Parathyroid adenoma (tissue), 2 donors: ENCODE results near the gene HSD17B14.

Experiments
- H2AFZ ChIP-seq: fragments of 300-600 bp; sonication (generic); one replicate; pipeline ENCODE4 v1.7.0; 2017; ENCODE audit warnings: antibody characterized with exemption, mild to moderate bottlenecking
- H3K27ac ChIP-seq: fragments of 300-600 bp; sonication (generic); one replicate; pipeline ENCODE4 v1.7.0; 2017
- H3K27me3 ChIP-seq: fragments of 300-600 bp; sonication (generic); one replicate; pipeline ENCODE4 v1.7.0; 2017; ENCODE audit warnings: low read length; ENCODE audit not compliant: control insufficient read depth, insufficient read depth
- H3K36me3 ChIP-seq: fragments of 300-600 bp; sonication (generic); one replicate; pipeline ENCODE4 v1.7.0; 2017; ENCODE audit warnings: low read length; ENCODE audit not compliant: control insufficient read depth, insufficient read depth
- H3K4me1 ChIP-seq: fragments of 300-600 bp; sonication (generic); one replicate; pipeline ENCODE4 v1.7.0; 2017; ENCODE audit warnings: control low read depth
- H3K4me2 ChIP-seq: fragments of 300-600 bp; sonication (generic); one replicate; pipeline ENCODE4 v1.7.0; 2017; ENCODE audit warnings: low read length
- H3K4me3 ChIP-seq: fragments of 300-600 bp; sonication (generic); one replicate; pipeline ENCODE4 v1.7.0; 2017; ENCODE audit warnings: low read depth, low read length
- H3K79me2 ChIP-seq: fragments of 300-600 bp; sonication (generic); one replicate; pipeline ENCODE4 v1.7.0; 2017; ENCODE audit warnings: control low read depth
- H3K9ac ChIP-seq: fragments of 300-600 bp; sonication (generic); one replicate; pipeline ENCODE4 v1.7.0; 2017; ENCODE audit warnings: mild to moderate bottlenecking
- H3K9me3 ChIP-seq: fragments of 300-600 bp; sonication (generic); one replicate; pipeline ENCODE4 v1.7.0; 2017; ENCODE audit warnings: low read length; ENCODE audit not compliant: control insufficient read depth
- CTCF ChIP-seq: fragments of 300-600 bp; sonication (generic); IDR thresholded peaks from one replicate; pipeline ENCODE4 v1.7.0; 2017; ENCODE audit warnings: antibody characterized with exemption, mild to moderate bottlenecking
- donor health status: primary hyperparathyroidism.

HSD17B14 gene

GRCh38 chr19:48807590-48808308, 28.5 kb downstream of the HSD17B14 start:
- Histone ChIP-seq H3K4me1 (no peaks in the 10 kb centered on the region), H3K27ac (no peak overlapping the region), H3K9me3 (no peaks in the 10 kb centered on the region), H3K4me3 (no peak overlapping the region), H3K9ac (no peak overlapping the region), H3K27me3 (no peaks in the 10 kb centered on the region), H3K36me3 (no peaks in the 10 kb centered on the region), H2AFZ (no peak overlapping the region), H3K4me2 (no peak overlapping the region), H3K79me2 (no peaks in the 10 kb centered on the region)
- no peak for TF ChIP-seq CTCF

GRCh38 chr19:48806818-48807589, 29.3 kb downstream of the HSD17B14 start:
- H2AFZ ChIP-seq = no peak overlapping the region
- no peaks in the 10 kb centered on the region for H3K4me1 ChIP-seq
- H3K9me3 ChIP-seq = no peaks in the 10 kb centered on the region
- no peak for TF ChIP-seq CTCF
- H3K36me3 ChIP-seq = no peaks in the 10 kb centered on the region
- H3K27ac ChIP-seq = peak overlapping the region; percentile 25
- H3K79me2 ChIP-seq = no peaks in the 10 kb centered on the region
- H3K27me3 ChIP-seq = no peaks in the 10 kb centered on the region
- no peak overlapping the region for H3K4me2 ChIP-seq
- no peak overlapping the region for H3K4me3 ChIP-seq
- no peak overlapping the region for H3K9ac ChIP-seq

GRCh38 chr19:48806518-48806817, 29.8 kb downstream of the HSD17B14 start:
- Histone ChIP-seq H3K4me1 (no peaks in the 10 kb centered on the region), H3K79me2 (no peaks in the 10 kb centered on the region), H3K9ac (no peak overlapping the region), H3K36me3 (no peaks in the 10 kb centered on the region), H3K9me3 (no peaks in the 10 kb centered on the region), H3K27me3 (no peaks in the 10 kb centered on the region), H3K27ac (peak overlapping the region; percentile 25), H3K4me3 (no peak overlapping the region), H3K4me2 (no peak overlapping the region), H2AFZ (no peak overlapping the region)
- TF ChIP-seq CTCF = no peak

- no peaks in the 10 kb centered on the region for H3K79me2 ChIP-seq
- H3K4me2 ChIP-seq = no peak overlapping the region
- no peak overlapping the region for H3K4me3 ChIP-seq
- H3K27ac ChIP-seq = no peak overlapping the region
- no peaks in the 10 kb centered on the region for H3K9me3 ChIP-seq
- no peaks in the 10 kb centered on the region for H3K36me3 ChIP-seq
- no peak for TF ChIP-seq CTCF
- no peaks in the 10 kb centered on the region for H3K27me3 ChIP-seq
- no peak overlapping the region for H3K9ac ChIP-seq
- H2AFZ ChIP-seq = no peak overlapping the region
- no peaks in the 10 kb centered on the region for H3K4me1 ChIP-seq
Measured at GRCh38 chr19:48805452-48805851, 30.8 kb downstream of the HSD17B14 start.
